HL-60 (cell line): ENCODE data around the gene PLVAP.

Experiments used
- DNase-seq, 2 experiments: peaks; one replicate each; pipeline ENCODE4 v3.0.0-alpha.2; 2010 to 2020; ENCODE audit warnings: low read depth in 1 of 2, low spot score in 1 of 2
- H3K27ac ChIP-seq: fragments of 250-450 bp; sonication (Bioruptor Pico); replicated peaks from 2 replicates; pipeline ENCODE4 v1.5.1; 2020; ENCODE audit warnings: mild to moderate bottlenecking, moderate library complexity
- H3K27me3 ChIP-seq: fragments of 250-450 bp; sonication (Bioruptor Pico); 2 replicates; pipeline ENCODE4 v1.5.1; 2021; ENCODE audit warnings: mild to moderate bottlenecking, moderate library complexity; ENCODE audit not compliant: insufficient read depth, poor library complexity, severe bottlenecking
- H3K4me3 ChIP-seq: replicated peaks from 2 replicates; pipeline ENCODE4 v1.5.1; 2011; ENCODE audit warnings: mild to moderate bottlenecking, control low read depth, low read length; ENCODE audit not compliant: insufficient read depth
- GABPA ChIP-seq: IDR thresholded peaks from 2 replicates; pipeline ENCODE4 v1.6.1; 2012; ENCODE audit warnings: low read depth
- POLR2AphosphoS5 ChIP-seq: IDR thresholded peaks from 2 replicates; pipeline ENCODE4 v1.6.1; 2012; ENCODE audit warnings: low read depth
- SPI1 ChIP-seq: IDR thresholded peaks from 2 replicates; pipeline ENCODE4 v1.6.1; 2012; ENCODE audit warnings: low read depth, mild to moderate bottlenecking, borderline replicate concordance
- TF ChIP-seq, protein P1 (sequence below): IDR thresholded peaks from 2 replicates; pipeline ENCODE4 v1.6.1; 2012; ENCODE audit warnings: low read depth; ENCODE audit not compliant: insufficient replicate concordance
- TF ChIP-seq, protein P2 (sequence below): IDR thresholded peaks from one replicate; pipeline ENCODE4 v1.5.1; 2011; ENCODE audit warnings: low read length, control low read depth, inconsistent platforms; ENCODE audit not compliant: insufficient read depth

Gene PLVAP

DNA sequence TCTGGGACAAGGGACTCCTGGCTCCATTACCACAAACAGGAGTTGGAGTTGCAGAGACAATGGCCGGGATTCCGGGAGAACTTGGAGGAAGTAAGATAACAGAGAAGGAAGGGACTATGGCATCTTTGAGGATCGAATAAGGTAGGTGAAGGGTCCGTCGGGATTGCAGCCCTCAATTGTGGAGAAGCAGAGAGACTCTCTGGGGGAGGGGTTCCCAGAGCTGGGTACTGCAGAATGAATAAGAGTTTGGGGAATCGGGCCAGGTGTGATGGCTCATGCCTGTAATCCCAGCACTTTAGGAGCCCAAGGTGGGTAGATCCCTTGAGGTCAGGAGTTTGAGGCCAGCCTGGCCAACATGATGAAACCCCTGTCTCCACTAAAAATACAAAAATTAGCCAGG is 24.5 kb upstream of the PLVAP start:
- no peak overlapping the region for H3K4me3 ChIP-seq
- H3K27me3 ChIP-seq: no peaks in the 10 kb centered on the region
- TF ChIP-seq, protein P1, sequence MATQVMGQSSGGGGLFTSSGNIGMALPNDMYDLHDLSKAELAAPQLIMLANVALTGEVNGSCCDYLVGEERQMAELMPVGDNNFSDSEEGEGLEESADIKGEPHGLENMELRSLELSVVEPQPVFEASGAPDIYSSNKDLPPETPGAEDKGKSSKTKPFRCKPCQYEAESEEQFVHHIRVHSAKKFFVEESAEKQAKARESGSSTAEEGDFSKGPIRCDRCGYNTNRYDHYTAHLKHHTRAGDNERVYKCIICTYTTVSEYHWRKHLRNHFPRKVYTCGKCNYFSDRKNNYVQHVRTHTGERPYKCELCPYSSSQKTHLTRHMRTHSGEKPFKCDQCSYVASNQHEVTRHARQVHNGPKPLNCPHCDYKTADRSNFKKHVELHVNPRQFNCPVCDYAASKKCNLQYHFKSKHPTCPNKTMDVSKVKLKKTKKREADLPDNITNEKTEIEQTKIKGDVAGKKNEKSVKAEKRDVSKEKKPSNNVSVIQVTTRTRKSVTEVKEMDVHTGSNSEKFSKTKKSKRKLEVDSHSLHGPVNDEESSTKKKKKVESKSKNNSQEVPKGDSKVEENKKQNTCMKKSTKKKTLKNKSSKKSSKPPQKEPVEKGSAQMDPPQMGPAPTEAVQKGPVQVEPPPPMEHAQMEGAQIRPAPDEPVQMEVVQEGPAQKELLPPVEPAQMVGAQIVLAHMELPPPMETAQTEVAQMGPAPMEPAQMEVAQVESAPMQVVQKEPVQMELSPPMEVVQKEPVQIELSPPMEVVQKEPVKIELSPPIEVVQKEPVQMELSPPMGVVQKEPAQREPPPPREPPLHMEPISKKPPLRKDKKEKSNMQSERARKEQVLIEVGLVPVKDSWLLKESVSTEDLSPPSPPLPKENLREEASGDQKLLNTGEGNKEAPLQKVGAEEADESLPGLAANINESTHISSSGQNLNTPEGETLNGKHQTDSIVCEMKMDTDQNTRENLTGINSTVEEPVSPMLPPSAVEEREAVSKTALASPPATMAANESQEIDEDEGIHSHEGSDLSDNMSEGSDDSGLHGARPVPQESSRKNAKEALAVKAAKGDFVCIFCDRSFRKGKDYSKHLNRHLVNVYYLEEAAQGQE: no peak
- TF ChIP-seq POLR2AphosphoS5 (no peak), GABPA (no peak), SPI1 (no peak)
- TF ChIP-seq, protein P2, sequence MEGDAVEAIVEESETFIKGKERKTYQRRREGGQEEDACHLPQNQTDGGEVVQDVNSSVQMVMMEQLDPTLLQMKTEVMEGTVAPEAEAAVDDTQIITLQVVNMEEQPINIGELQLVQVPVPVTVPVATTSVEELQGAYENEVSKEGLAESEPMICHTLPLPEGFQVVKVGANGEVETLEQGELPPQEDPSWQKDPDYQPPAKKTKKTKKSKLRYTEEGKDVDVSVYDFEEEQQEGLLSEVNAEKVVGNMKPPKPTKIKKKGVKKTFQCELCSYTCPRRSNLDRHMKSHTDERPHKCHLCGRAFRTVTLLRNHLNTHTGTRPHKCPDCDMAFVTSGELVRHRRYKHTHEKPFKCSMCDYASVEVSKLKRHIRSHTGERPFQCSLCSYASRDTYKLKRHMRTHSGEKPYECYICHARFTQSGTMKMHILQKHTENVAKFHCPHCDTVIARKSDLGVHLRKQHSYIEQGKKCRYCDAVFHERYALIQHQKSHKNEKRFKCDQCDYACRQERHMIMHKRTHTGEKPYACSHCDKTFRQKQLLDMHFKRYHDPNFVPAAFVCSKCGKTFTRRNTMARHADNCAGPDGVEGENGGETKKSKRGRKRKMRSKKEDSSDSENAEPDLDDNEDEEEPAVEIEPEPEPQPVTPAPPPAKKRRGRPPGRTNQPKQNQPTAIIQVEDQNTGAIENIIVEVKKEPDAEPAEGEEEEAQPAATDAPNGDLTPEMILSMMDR: no peak

DNA sequence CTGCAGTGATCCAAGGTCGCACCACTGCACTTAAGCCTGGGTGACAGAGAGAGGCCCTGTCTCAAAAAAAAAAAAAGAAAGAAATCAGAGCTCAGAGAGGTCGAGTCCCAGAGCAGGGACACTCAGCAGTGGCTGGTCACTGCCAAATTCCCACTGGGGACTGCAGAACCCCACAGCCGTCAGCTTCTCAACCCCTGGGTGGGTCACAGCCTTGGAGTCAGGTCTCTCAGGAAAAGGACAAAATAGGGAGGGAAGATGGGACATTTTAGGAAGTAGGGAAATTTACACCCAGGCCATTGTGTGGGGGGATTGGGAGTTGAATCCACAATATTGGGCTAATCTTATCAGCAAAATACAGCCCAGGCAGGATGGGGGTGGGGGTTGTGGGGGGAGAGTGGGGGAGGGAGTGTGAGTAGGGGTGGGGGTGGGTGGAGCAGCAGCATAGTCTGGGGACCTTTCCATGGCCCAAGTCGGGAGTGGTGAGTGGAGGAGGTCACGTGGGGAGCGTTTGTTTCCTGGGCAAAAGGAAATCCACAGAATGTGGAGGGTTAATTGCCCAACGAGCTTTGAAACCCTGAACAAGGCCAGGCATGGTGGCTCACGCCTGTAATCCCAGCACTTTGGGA is 21.9 kb upstream of the PLVAP start:
- Histone ChIP-seq H3K27me3 (no peaks in the 10 kb centered on the region), H3K27ac (no peak overlapping the region), H3K4me3 (no peak overlapping the region)
- TF ChIP-seq SPI1: no peak
- TF ChIP-seq, protein P1: no peak
- no peak for TF ChIP-seq GABPA
- no peak for TF ChIP-seq POLR2AphosphoS5
- TF ChIP-seq, protein P2: no peak
- DNase-seq: no peak

More for the DNA sequence above, 24.5 kb upstream of the PLVAP start:
- no peak overlapping the region for H3K27ac ChIP-seq
- no peak for DNase-seq

DNA sequence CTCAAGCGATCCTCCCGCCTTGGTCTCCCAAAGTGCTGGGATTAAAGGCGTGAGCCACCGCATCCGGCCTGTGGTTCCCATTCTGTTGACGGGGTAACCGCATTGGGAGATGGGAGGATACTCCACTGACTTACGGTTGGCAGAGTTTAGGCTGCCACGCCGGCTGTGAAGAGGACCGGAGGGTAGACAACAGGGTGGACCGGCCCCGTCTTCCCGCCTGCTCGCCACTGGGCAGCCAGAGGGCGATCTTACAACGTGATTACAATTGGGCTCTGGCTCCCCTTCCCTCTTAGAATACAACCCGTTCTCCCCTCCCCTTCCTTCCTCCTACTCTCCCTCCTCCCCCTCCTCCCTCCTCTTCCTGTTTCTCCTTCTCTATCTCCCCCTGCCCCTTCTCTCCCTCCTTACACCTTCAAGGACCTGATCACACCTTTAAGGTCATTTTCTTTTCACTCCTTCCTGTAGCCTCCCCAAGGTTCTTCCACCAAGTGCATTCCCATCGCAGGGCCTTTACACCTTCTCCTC is 17.8 kb upstream of the PLVAP start:
- Histone ChIP-seq H3K27me3 (peaks cover 2% of the 10 kb centered on the region), H3K27ac (no peak overlapping the region), H3K4me3 (no peak overlapping the region)
- TF ChIP-seq, protein P2: peak; percentile 73
- TF ChIP-seq GABPA (no peak), SPI1 (peak; percentile 49; the same call in 1 of the 2 replicates)
- DNase-seq: peak; percentile 72 to 81

DNA sequence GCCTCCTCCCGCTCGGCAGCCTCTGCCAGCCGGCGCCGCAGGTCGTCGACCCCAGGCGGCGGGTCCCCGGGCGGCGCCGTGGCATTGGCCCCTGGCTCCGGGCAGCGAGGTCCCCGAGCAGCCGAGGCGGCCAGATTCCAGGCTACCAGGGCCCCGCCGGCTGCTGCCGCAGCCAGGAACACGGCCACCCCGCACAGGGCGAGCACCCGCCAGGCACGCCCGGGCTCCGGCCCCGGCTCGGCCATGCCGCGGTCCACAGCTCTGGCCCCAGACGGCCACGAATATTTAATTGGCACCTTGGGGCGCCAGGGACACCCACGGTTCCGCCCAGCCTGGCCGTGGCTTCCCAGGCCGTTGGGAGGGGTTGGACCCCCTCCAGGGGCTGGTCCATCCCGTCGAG is 16.8 kb upstream of the PLVAP start, which contains the start of gene CCDC194:
TSS of gene CCDC194 (minus strand) at position 283 of the 400 bp plus-strand sequence. CDS start at position 245, 38 bp downstream.
- TF ChIP-seq SPI1 (no peak), GABPA (no peak), POLR2AphosphoS5 (no peak)
- TF ChIP-seq, protein P1: no peak
- TF ChIP-seq, protein P2: no peak
- DNase-seq: no peak
- Histone ChIP-seq H3K4me3 (no peak within 1 kb of the TSS), H3K27ac (no peak within 1 kb of the TSS), H3K27me3 (peaks cover 3% of the 10 kb centered on the region)
